HEK293 (cell line): Measurements from ENCODE around the gene PAXX.

Experiments
- CTCF ChIA-PET: fragments of 350-600 bp; formaldehyde crosslinking; extraction: SDS; loops from one replicate; lab custom pipeline; 2021; ENCODE audit warnings: antibody characterized with exemption; lab: Yijun Ruan, JAX
- POLR2A ChIA-PET: fragments of 300-600 bp; formaldehyde crosslinking; extraction: SDS; loops from one replicate; lab custom pipeline; 2020; ENCODE audit warnings: antibody characterized with exemption, inconsistent platforms; lab: Yijun Ruan, JAX
- H3K27ac ChIP-seq: fragments of 200-500 bp; sonication (Bioruptor generic); 2 replicates; pipeline ENCODE4 v1.5.1; 2014; ENCODE audit warnings: low read depth, low read length, control low read depth, inconsistent platforms; ENCODE audit errors: extremely low read depth
- H3K36me3 ChIP-seq, 2 experiments: fragments of 200-500 bp in 1 of 2; sonication (Bioruptor generic) in 1 of 2; 1 replicate in 1 of 2; 2 replicates in 1 of 2; pipeline ENCODE4 v1.5.1; 2014 to 2017; ENCODE audit warnings: inconsistent platforms in 2 of 2, low read length in 2 of 2; ENCODE audit not compliant: control insufficient read depth in 2 of 2, insufficient read depth in 1 of 2
- H3K4me1 ChIP-seq: fragments of 200-500 bp; sonication (Bioruptor generic); 2 replicates; pipeline ENCODE4 v1.5.1; 2014; ENCODE audit warnings: mild to moderate bottlenecking, low read length, inconsistent platforms; ENCODE audit not compliant: control insufficient read depth, insufficient read depth
- H3K4me3 ChIP-seq: 2 replicates; pipeline ENCODE4 v1.5.1; 2011; ENCODE audit warnings: low read depth, mild to moderate bottlenecking, control low read depth, low read length, moderate library complexity
- H3K9me3 ChIP-seq: fragments of 200-500 bp; sonication (Bioruptor generic); 2 replicates; pipeline ENCODE4 v1.5.1; 2014; ENCODE audit warnings: low read depth, low read length, inconsistent platforms; ENCODE audit not compliant: control insufficient read depth, insufficient read depth
- GLIS1 ChIP-seq: fragments of 450-650 bp; formaldehyde crosslinking; IDR thresholded peaks from 2 replicates; pipeline ENCODE4 v1.5.1; 2016; ENCODE audit warnings: missing biosample characterization, missing genetic modification characterization
- GLIS2 ChIP-seq: fragments of 450-650 bp; formaldehyde crosslinking; IDR thresholded peaks from 2 replicates; pipeline ENCODE4 v1.5.1; 2016; ENCODE audit warnings: missing biosample characterization, missing genetic modification characterization
- KLF1 ChIP-seq: fragments of 450-650 bp; formaldehyde crosslinking; IDR thresholded peaks from 2 replicates; pipeline ENCODE4 v1.5.1; 2016; ENCODE audit warnings: missing biosample characterization, missing genetic modification characterization
- KLF7 ChIP-seq: fragments of 450-650 bp; formaldehyde crosslinking; IDR thresholded peaks from 2 replicates; pipeline ENCODE4 v1.5.1; 2016; ENCODE audit warnings: missing biosample characterization, missing genetic modification characterization, borderline replicate concordance
- KLF8 ChIP-seq: fragments of 450-650 bp; formaldehyde crosslinking; IDR thresholded peaks from 2 replicates; pipeline ENCODE4 v1.5.1; 2016; ENCODE audit warnings: missing biosample characterization, missing genetic modification characterization
- MYNN ChIP-seq: fragments of 450-650 bp; formaldehyde crosslinking; IDR thresholded peaks from 2 replicates; pipeline ENCODE4 v1.5.1; 2016; ENCODE audit warnings: missing biosample characterization, missing genetic modification characterization, borderline replicate concordance
- PRDM2 ChIP-seq: fragments of 450-650 bp; formaldehyde crosslinking; IDR thresholded peaks from 2 replicates; pipeline ENCODE4 v1.5.1; 2016; ENCODE audit warnings: missing biosample characterization, missing genetic modification characterization, borderline replicate concordance
- SCRT2 ChIP-seq: fragments of 450-650 bp; formaldehyde crosslinking; IDR thresholded peaks from 2 replicates; pipeline ENCODE4 v1.5.1; 2016; ENCODE audit warnings: missing biosample characterization, missing genetic modification characterization
- SP3 ChIP-seq: fragments of 450-650 bp; formaldehyde crosslinking; IDR thresholded peaks from 2 replicates; pipeline ENCODE4 v1.5.1; 2016; ENCODE audit warnings: missing biosample characterization, missing genetic modification characterization
- SP7 ChIP-seq: fragments of 450-650 bp; formaldehyde crosslinking; IDR thresholded peaks from 2 replicates; pipeline ENCODE4 v1.5.1; 2016; ENCODE audit warnings: missing biosample characterization, missing genetic modification characterization
- TRIM28 ChIP-seq: IDR thresholded peaks from 2 replicates; pipeline ENCODE4 v1.6.1; 2011; ENCODE audit warnings: low read length, control low read depth, borderline replicate concordance
- ZBTB17 ChIP-seq: fragments of 450-650 bp; formaldehyde crosslinking; IDR thresholded peaks from 2 replicates; pipeline ENCODE4 v1.5.1; 2016; ENCODE audit warnings: missing biosample characterization, missing genetic modification characterization
- ZBTB8A ChIP-seq: fragments of 450-650 bp; formaldehyde crosslinking; IDR thresholded peaks from 2 replicates; pipeline ENCODE4 v1.5.1; 2016; ENCODE audit warnings: missing biosample characterization, missing genetic modification characterization
- ZFHX2 ChIP-seq: fragments of 450-650 bp; formaldehyde crosslinking; conservative IDR thresholded peaks from 2 replicates; pipeline ENCODE4 v1.5.1; 2016; ENCODE audit warnings: missing biosample characterization, missing genetic modification characterization
- ZFP69B ChIP-seq: fragments of 450-650 bp; formaldehyde crosslinking; IDR thresholded peaks from 2 replicates; pipeline ENCODE4 v1.5.1; 2016; ENCODE audit warnings: missing biosample characterization, missing genetic modification characterization
- ZNF221 ChIP-seq: fragments of 450-650 bp; formaldehyde crosslinking; IDR thresholded peaks from 2 replicates; pipeline ENCODE4 v1.5.1; 2017; ENCODE audit warnings: missing biosample characterization, missing genetic modification characterization, borderline replicate concordance
- ZNF23 ChIP-seq: fragments of 450-650 bp; formaldehyde crosslinking; IDR thresholded peaks from 2 replicates; pipeline ENCODE4 v1.5.1; 2016; ENCODE audit warnings: missing biosample characterization, missing genetic modification characterization, borderline replicate concordance
- ZNF350 ChIP-seq: fragments of 450-650 bp; formaldehyde crosslinking; IDR thresholded peaks from 2 replicates; pipeline ENCODE4 v1.5.0; 2017; ENCODE audit warnings: missing biosample characterization, mild to moderate bottlenecking, missing genetic modification characterization
- ZNF624 ChIP-seq: fragments of 450-650 bp; formaldehyde crosslinking; IDR thresholded peaks from 2 replicates; pipeline ENCODE4 v1.5.1; 2017; ENCODE audit warnings: missing biosample characterization, missing genetic modification characterization
- TF ChIP-seq, protein P1 (sequence below): fragments of 450-650 bp; formaldehyde crosslinking; IDR thresholded peaks from 2 replicates; pipeline ENCODE4 v1.5.1; 2017; ENCODE audit warnings: missing biosample characterization, missing genetic modification characterization
- TF ChIP-seq, protein P2 (sequence below): fragments of 450-650 bp; formaldehyde crosslinking; IDR thresholded peaks from 2 replicates; pipeline ENCODE4 v1.5.1; 2017; ENCODE audit warnings: missing biosample characterization, mild to moderate bottlenecking, missing genetic modification characterization, moderate library complexity

Gene PAXX

DNA sequence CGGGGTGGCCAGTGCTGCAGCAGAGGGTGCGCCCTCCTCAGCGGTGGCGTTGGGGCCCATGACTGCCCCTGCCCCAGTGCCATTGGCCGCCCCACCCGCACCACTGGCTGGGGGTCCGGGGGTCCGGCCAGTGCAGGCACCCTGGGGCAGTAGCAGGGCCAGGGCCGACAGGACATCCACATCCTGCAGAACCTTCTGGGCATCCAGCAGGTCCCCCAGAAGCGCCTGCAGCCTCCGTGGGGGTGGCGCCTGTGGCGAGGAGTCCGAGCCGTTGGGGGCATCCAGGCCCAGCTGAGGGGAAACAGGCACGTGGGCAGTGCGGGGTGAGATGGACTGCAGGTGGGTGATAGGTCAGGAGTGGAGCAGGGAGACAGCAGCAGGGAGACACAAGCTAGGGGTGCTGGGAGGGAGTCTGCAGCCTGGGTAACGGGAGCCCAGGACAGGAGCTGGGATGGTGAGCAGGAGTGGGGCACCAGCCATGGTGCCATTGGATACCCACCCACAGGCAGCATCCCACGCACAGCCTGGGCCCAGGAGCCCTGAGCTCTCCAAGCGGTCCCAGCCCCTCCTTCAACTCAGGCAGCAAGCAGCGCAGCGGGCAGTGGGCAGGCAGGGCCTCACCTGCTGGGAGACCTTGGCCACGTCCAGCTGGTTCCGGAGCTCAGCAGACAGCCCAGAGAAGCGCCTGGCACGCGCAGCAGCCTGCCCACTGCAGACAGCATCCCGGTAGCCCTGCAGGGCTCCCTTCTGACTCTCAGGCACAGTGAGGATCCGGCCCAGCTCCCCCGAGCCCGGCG lies 28.7 kb downstream of the PAXX start (continued):
- TF ChIP-seq GLIS2 (tag by site-specific recombination) (0 out of 2 replicates have a peak, but pooled peaks have one; percentile 25), ZNF221 (tag by site-specific recombination) (no peak), ZNF350 (tag by site-specific recombination) (no peak)
- TF ChIP-seq, protein P1, sequence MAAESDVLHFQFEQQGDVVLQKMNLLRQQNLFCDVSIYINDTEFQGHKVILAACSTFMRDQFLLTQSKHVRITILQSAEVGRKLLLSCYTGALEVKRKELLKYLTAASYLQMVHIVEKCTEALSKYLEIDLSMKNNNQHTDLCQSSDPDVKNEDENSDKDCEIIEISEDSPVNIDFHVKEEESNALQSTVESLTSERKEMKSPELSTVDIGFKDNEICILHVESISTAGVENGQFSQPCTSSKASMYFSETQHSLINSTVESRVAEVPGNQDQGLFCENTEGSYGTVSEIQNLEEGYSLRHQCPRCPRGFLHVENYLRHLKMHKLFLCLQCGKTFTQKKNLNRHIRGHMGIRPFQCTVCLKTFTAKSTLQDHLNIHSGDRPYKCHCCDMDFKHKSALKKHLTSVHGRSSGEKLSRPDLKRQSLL (tag by site-specific recombination), result no peak

GRCh38 chr9:137021568-137021978 lies 29.4 kb downstream of the PAXX start:
- Histone ChIP-seq H3K27ac (no peak overlapping the region), H3K9me3 (no peaks in the 10 kb centered on the region), H3K4me3 (no peak overlapping the region), H3K4me1 (no peaks in the 10 kb centered on the region), H3K36me3 (peaks cover 0 to 28% of the 10 kb centered on the region in 2 experiments; a peak in 1 of 3 replicates)
- POLR2A ChIA-PET, result interaction anchor here (0.9 to 2.5 kb wide), 3 partner anchors 26 to 219 kb away, joined by 5 to 9 read pairs (median 8); partner anchors contain the start of genes PAXX and TUBB4B
- CTCF ChIA-PET, result interaction anchor here (0.5 to 5.1 kb wide), 9 partner anchors 8 to 271 kb away, joined by 3 to 25 read pairs (median 4); no protein-coding TSS in a partner anchor
- TF ChIP-seq SP7 (tag by site-specific recombination), result no peak
- TF ChIP-seq GLIS1, result peak; percentile 39
- TF ChIP-seq MYNN (tag by site-specific recombination), result no peak
- peak; percentile 24; the same call in 1 of the 2 replicates for TF ChIP-seq GLIS2 (tag by site-specific recombination)
- TF ChIP-seq, all 188 proteins: peak for 2

- Histone ChIP-seq H3K36me3 (peaks cover 0 to 23% of the 10 kb centered on the region in 2 experiments; a peak in 1 of 3 replicates), H3K4me1 (no peaks in the 10 kb centered on the region; the same call in 1 of the 2 replicates), H3K4me3 (no peak overlapping the region), H3K9me3 (no peaks in the 10 kb centered on the region), H3K27ac (no peak overlapping the region)
- ChIA-PET POLR2A (interaction anchor here (0.5 to 2.5 kb wide), 7 partner anchors 9 to 219 kb away, joined by 3 to 9 read pairs (median 5); partner anchors contain the start of genes FUT7, PAXX and TUBB4B), CTCF (interaction anchor here (0.6 to 5.1 kb wide), 7 partner anchors 7 to 215 kb away, joined by 3 to 25 read pairs (median 4); no protein-coding TSS in a partner anchor)
- TF ChIP-seq, protein P2, sequence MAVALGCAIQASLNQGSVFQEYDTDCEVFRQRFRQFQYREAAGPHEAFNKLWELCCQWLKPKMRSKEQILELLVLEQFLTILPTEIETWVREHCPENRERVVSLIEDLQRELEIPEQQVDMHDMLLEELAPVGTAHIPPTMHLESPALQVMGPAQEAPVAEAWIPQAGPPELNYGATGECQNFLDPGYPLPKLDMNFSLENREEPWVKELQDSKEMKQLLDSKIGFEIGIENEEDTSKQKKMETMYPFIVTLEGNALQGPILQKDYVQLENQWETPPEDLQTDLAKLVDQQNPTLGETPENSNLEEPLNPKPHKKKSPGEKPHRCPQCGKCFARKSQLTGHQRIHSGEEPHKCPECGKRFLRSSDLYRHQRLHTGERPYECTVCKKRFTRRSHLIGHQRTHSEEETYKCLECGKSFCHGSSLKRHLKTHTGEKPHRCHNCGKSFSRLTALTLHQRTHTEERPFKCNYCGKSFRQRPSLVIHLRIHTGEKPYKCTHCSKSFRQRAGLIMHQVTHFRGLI (tag by site-specific recombination), result peak; percentile 87
- peak; percentile 97 for TF ChIP-seq KLF1 (tag by site-specific recombination)
- TF ChIP-seq SP3 (tag by site-specific recombination), result peak; percentile 62; the same call in 1 of the 2 replicates
- TF ChIP-seq PRDM2, result 0 out of 2 replicates have a peak, but pooled peaks have one; percentile 85
- no peak for TF ChIP-seq ZNF624
- peak; percentile 50 for TF ChIP-seq ZBTB8A
- TF ChIP-seq TRIM28, result no peak
- peak; percentile 84 for TF ChIP-seq ZFP69B
- peak; percentile 87 for TF ChIP-seq SCRT2 (tag by site-specific recombination)
- no peak for TF ChIP-seq ZNF23 (tag by site-specific recombination)
- peak; percentile 22; the same call in 1 of the 2 replicates for TF ChIP-seq ZBTB17
- TF ChIP-seq ZFHX2 (tag by site-specific recombination), result no peak
- TF ChIP-seq KLF7 (tag by site-specific recombination), result 0 out of 2 replicates have a peak, but pooled peaks have one; percentile 23
- peak; percentile 85 for TF ChIP-seq KLF8
These were observed 29.9 kb downstream of the PAXX start for GRCh38 chr9:137021979-137022661.
